Lung microvascular endothelial cell (primary cell): Measurements from ENCODE around the gene SUPT3H. TPM values are rescaled to one million over a fixed set of nuclear protein-coding genes. Genes with fewer than 3 reads are reported as not detected.

Experiments
- DNase-seq, 2 donors: peaks; one replicate each; pipeline versions ENCODE4 v3.0.0 to v3.0.0-alpha.2; 2010; ENCODE audit warnings: low read depth in 2 of 2
- total RNA-seq: library from RNA; depleted of rRNA; stranded (reverse); fragments of >200 nt; gene quantifications from 2 replicates; pipeline ENCODE4 v1.2.1, GENCODE V29; 2014

SUPT3H gene
- total RNA-seq, 1 donor from 2014 or later, result 2.8 TPM

GRCh38 chr6:44800784-44801592, 576.7 kb downstream of the SUPT3H start:
- no peak for DNase-seq

GRCh38 chr6:44800171-44800783, 577.5 kb downstream of the SUPT3H start:
- peak in 1 of 2 donors; percentile 7 for DNase-seq

- no peak for DNase-seq
Observed at GRCh38 chr6:44797746-44798145, 580.0 kb downstream of the SUPT3H start.

- no peak for DNase-seq
Observed at GRCh38 chr6:44795326-44795725, 582.4 kb downstream of the SUPT3H start.

- no peak for DNase-seq
Observed at GRCh38 chr6:44789806-44790205, 587.9 kb downstream of the SUPT3H start.

GRCh38 chr6:44789061-44789460, 588.7 kb downstream of the SUPT3H start:
- no peak for DNase-seq

- DNase-seq, result no peak
Observed at GRCh38 chr6:44788387-44788981, 589.2 kb downstream of the SUPT3H start.

GRCh38 chr6:44787254-44787834, 590.4 kb downstream of the SUPT3H start:
- DNase-seq, result no peak

GRCh38 chr6:44785130-44785529, 592.6 kb downstream of the SUPT3H start:
- DNase-seq, result no peak

- no peak for DNase-seq
Observed at GRCh38 chr6:44784195-44784594, 593.5 kb downstream of the SUPT3H start.

- DNase-seq, result no peak
Observed at GRCh38 chr6:44782892-44783291, 594.8 kb downstream of the SUPT3H start.

- DNase-seq, result no peak
Observed at GRCh38 chr6:44781912-44782597, 595.7 kb downstream of the SUPT3H start.

GRCh38 chr6:44780161-44780560, 597.6 kb downstream of the SUPT3H start:
- DNase-seq, result no peak

GRCh38 chr6:44779130-44779826, 598.5 kb downstream of the SUPT3H start:
- no peak for DNase-seq

Other genes starting within 250 kb of the SUPT3H start
- gene RUNX2, start 49.6 kb downstream of the SUPT3H start, total RNA-seq, result not detected in 2 replicates